Activated CD4-positive, CD25-positive, alpha-beta regulatory T cell treated with anti-CD3 and anti-CD28 coated beads, Interleukin-2, amount 50 U/mL, for 72 hours (primary cell): ENCODE results near the gene TK2.

Experiments
- DNase-seq: peaks from one replicate; pipeline ENCODE4 v3.0.0; 2021

TK2 gene

DNA sequence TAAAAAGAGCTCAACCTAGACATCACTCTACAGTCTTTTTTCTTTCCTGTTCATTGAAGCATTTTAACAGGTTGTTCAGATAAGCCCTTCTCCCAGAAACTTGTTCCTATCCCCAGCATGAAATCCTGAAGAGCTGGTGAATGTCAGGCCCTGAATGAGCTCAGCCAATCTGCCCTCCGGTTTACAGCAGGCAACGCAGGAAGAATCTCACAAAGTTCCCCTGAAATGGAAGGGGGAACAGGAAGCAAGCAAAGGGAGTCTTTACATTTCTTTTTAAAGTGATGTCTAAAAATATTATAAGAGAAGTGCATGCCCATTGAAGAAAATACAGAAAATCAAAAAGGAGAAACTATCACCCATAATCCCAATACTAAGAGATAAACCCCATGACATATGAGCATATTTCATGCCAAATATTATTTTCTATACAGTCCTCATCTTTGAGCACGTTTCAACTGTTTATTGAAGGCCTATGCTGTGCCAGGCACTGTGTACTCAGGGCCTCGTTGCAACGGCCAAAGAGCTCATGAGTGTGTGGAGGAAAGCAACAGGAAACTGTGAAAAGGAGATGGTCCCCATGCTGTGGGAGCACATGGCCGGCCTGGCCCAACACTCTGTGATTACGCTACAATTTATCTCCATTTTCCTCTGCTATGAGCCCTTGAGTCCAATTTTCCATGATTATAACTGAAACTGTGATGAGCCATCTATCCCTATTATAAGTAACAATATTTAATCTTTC is 5.7 kb downstream of the TK2 start:
- DNase-seq, result no peak

DNA sequence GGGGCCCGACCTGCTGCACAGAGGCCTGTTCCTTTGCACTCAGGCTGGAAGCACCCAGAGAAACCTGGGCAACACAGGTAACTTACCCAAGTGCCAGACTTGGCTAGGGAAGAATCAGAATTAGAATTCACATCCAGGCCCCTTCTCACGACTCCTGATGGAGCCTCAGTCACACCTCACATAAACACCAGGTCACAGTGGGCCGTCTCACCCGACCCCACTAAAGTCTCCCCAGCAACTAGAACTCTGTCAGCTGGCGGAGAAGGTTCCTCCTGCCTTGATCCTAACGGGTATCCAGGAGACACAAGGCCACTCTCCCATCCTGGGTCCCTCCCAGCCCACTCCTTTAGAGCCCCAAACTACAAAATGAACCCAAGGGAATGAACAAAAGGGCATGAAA is 6.4 kb downstream of the TK2 start:
- DNase-seq, result no peak

DNA sequence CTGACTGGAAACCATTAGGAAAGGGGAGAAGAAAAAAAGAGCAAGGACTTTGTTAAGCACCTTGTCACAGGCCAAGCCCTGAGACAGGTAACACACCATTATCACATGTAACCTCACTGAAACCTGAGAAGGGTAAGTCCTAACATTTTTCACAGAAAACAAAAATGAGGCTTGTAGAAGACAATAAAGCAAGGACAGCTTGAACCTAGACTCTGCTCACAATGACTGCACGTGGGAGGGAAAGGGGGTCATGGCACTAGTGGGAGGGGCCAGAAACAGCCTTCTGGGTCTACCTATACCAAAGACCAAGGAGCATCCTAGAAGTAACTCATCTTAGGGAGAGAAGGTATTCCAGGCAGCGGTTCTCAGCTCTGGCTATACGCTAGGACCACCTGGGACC is 7.5 kb downstream of the TK2 start:
- DNase-seq, result no peak

DNA sequence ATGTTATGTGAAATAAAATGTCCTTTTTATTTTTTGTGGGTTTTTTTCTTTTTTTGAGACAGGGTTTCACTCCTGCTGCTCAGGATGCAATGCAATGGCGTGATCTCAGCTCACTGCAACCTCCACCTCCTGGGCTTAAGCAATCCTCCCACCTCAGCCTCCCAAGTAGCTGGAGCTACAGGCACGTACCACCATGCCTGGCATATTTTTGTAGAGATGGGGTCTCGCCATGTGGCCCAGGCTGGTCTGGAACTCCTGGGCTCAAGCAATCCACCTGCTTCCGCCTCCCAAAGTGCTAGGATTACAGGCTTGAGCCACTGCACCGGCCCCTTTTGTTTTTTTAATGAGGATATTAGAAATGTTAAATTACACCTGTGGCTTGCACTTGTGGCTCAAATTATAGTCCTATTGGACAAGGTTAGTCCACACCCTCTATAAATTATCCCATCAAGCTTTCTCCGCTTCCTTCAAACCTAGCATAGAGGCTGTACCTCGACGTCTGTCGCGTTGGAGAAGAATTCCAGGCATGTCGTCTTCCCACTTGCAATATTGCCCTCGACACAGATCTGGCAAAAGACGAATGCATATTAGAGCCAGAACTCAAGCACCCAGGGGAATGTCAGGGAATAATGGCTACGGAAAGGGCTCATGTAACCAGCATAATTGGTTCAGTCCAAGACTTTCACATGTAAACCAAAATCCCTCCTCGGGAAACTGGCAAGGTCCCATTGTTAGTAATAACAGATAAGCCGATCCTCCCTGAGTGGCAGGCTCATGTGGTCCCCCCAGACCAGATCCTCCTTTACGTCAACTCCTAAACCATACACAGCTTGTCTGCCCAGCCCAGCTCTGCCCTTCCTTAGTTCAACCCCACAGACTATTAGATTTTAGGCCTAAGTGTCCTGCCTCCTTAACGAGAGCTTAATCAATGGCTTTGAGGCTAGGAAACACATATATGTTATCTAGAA is 8.2 kb downstream of the TK2 start:
- DNase-seq, result no peak

DNA sequence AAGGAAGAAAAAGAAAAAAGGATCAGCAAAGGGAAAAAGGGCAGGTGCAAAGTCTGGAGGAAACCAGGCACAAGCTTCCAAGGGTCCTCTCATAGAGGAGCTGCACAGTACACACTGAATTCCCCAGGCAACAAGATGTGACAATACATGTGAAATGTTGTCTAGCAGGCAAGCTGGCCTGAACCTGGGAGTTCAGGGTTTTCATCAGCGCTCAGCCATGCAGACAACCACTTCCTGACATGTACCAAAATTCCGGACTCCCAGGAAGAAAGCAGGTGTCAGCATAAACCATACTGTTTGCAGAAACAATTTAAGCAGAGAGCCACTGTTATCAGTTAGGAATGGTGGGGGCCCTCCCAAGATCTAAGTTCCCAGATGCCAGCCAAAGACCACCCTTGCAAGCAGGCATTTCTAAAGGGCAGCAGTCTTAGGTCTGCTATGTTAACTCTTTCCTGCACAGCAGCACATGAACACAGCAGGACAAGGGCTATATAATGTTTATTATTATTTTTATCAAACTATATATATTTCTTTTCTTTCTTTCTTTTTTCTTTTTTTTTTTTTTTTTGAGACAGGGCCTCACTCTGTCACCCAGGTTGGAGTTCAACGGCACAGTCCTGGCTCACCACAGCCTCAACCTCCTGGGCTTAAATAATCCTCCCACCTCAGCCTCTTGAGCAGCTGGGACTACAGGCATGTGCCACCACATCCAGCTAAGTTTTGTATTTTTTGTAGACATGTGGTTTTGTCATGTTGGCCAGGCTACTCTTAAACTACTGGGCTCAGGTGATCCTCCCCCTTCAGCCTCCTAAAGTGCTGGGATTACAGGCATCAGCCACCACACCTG is 10.1 kb downstream of the TK2 start:
- DNase-seq, result no peak

DNA sequence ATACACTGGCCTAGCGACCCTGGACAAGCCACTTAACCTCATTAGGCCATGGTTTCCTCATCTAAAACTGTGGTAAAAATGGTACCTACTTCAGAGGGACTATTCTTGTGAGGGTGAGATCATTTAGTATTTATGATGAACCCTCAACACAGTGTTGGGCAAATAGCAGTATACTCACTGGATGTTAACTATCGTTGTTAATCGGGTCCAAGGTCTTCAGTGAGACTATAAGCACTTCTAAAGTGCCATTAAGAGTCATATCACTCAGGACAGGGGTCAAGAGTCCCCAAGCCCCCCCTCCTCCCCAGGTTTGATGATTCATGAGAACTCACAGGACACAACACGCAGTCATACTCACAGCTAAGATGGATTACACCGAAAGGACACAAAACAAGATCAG is 11.0 kb downstream of the TK2 start:
- DNase-seq, result no peak

DNA sequence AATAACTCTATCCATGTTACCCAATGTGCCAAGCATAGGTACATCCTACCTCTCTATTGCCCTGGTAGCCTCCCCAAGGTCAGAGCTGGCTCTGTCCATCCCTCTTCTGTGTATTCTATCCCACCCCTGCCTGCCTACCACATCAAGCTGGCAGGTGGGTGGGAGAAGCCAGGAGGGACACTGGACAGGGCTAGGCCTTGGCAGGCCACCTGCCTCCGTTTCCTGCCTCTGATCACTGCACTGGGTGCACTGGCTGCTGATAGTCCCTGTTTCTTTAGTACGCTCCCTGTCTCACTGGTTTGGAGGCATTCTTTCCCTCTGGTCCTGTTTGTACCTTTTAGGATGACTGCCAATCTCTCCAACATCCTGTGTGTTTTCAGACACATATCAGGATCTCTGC is 12.7 kb downstream of the TK2 start:
- DNase-seq, result no peak

DNA sequence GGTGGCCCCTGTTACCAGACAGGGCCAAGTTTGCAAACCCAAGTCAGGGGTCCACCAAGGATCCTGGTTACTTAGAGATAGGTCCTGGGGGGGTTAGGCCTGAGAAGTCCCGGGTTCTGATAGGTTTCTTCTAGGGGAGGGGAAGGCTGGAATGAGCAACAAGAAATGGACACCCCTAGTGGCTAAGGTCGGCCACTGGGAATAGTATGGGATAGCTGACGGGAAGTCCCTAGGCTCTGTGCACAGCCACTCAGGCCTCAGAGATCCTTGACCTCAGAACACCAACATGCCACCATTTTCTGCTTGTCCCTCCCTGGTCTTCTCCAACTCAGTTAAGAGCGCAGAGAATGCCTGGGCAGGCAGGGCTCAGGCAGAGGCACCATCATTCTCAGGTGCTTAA is 13.4 kb downstream of the TK2 start:
- DNase-seq, result no peak

DNA sequence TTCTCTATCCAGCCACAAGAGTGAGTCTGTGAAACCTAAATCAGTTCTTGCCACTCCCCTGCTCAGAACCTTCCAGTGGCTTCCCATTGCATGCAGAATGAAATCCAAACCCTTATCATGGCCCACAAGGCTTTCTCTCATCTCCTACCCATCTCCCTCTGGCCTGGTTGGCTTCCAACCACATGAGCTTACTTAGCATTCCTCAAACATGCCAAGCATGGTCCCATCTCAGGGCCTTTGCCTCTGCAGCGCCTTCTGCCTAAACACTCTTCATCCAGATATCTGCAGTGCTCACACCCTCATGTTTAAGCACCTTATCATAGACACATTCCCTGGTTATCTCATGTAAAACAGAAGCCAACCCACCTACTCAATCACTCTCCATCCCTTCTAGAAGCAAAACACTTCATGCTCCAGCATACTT is 15.5 kb downstream of the TK2 start:
- no peak for DNase-seq

DNA sequence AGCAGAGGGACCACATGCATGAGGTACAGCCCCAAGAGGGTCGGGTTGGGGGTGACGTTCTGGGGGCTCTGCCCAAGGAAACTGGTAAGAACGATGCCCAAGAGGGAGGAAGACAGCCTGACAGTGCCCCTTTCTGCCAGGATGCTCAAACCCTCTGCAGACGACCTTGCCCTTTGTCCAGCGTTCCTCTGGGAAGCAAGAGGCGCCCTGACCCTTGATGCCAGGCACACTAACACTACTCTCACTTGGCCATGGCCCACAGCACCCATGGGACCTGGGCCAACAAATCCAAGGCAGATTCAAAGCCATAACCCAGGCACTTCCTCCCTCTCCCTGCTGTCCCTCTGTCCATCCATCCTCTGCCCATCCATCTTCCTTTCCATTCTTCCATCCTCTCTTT is 20.4 kb downstream of the TK2 start:
- DNase-seq, result no peak

DNA sequence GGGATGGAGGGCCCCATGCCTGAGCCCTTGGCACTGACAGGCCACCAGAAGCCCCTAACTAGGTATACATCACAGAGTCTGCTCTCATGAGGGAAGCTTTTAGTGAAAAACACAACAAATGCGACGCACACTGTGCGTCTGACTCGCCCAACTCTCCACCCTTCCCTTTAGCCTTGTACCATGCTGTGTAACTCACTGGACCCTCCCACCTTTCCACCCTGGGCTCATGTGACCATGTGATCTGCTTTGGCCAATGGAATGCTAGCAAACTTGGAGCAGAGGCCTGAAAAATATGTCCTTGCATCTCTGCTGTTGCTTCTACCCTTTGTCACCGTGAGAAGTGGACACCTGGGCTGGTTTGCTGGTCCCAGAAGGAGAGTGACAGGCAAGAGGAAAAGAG is 21.6 kb downstream of the TK2 start:
- DNase-seq, result no peak

DNA sequence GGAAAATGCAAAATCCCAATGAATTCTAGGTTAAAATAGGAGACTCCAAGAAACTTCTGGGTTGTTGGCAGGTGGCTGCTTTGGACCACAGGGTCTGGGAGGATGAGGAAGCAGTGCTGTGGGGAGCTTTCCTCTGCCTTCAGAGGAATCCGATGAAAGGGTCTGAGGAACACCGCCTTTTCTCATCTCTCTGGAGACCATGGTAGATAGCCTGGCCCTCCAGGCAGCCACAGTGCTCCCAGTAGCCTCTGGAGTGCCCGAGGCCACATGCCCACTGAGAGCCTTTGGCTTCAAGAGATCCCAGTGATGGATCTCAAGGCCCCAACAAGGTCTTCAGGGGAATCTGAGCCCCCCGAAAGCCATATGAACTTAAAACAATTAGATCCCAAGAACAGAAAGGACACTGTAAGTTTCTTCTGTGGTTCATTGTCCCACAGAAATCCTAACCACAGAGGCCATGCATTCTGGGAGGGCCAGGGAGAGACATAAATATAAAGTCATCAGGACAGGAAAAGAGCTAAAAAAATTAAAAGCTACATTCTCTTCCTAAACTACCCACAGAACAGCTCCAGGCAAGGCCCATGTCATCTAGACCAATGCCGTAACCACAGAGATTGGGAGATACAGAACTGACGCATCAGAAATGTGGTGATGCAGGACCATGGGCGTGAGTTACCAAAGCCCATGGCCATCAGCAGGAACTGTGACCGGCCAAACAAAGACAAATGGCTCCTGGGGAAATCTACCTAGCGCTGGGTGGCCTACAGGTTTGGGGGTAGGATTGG is 24.3 kb downstream of the TK2 start:
- DNase-seq, result no peak

DNA sequence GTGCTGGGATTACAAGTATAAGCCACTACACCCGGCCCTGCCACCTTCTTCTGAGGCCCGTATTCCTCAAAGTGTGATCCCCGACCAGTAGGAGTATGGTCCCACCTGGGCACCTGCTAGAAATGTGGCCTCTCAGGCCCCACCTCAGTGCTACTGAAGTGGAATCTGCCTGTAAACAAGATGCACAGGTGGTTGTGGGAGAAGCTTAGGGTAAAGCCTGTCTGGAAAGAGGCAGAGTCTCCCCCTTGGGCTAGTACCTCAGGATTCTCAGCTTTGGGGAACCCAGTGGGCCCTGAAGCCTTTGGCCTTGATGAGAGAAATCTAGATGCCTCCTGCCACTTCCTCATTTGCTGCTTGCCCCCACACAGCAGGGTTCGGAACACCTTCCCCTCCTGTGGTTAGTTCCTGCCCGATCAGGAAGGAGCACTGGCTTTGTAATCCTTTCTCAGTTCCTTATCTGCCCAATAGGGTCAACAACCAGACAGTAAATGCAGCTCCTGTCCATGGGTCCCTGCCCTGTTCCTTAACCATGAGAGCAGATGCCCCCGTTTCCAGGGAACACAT is 25.2 kb downstream of the TK2 start:
- no peak for DNase-seq

DNA sequence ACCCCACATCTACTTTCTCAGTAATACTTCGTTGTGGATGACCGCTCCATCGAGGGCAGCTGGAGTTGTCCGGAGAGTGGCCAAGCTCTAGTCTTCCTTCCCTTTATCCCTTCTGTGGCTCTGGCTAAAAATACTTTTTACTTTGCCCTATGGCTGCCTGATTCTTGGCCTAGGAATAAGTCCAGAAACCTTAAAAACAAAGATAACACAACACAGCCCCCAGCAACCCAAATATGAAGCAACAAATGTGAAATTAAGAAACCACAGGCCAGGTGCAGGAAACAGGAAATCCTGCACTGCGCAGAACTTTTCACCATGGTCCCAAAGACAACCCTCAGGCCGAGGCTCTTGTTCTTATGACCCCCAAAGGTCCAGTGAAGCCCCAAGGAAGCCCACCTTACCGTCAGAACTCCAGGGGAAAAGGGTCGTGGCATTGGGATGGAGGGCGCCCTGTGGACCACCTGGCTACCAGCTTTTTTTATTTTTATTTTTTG is 26.0 kb downstream of the TK2 start:
- DNase-seq, result no peak

DNA sequence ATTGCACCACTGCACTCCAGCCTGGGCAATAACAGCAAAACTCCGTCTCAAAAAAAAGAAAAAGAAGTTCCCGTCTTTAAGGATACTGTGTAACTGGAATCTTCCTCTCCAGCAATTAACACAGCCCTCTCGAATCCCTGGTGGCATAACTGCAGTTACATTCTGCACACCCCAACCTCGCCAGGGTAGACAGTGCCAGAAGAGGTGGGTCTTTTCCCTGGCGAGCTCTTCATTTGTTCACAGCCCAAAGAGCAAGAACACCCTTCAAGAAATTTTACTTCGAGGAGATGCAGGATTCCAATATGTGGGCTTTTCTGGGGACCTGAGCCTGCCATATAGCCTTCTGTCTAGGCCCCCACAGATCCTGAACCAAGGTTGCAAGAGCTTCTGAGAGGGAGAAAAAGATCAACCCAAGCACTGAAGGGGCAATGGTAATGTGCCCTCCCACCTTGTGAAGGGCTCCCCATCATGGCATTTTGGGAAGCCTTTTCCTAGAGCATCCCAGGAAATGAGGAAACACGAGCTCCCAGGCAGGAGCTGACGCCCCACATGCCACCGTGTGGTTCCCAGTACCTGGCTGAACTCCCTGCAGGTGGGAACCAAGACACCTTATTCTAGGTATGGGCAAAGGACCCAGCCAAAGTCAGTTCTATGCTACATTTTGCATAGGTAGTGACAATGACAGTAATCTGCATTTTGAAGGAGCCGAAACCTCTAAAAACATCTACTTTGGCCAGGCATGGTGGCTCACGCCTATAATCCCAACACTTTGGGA is 26.9 kb downstream of the TK2 start:
- DNase-seq, result no peak

DNA sequence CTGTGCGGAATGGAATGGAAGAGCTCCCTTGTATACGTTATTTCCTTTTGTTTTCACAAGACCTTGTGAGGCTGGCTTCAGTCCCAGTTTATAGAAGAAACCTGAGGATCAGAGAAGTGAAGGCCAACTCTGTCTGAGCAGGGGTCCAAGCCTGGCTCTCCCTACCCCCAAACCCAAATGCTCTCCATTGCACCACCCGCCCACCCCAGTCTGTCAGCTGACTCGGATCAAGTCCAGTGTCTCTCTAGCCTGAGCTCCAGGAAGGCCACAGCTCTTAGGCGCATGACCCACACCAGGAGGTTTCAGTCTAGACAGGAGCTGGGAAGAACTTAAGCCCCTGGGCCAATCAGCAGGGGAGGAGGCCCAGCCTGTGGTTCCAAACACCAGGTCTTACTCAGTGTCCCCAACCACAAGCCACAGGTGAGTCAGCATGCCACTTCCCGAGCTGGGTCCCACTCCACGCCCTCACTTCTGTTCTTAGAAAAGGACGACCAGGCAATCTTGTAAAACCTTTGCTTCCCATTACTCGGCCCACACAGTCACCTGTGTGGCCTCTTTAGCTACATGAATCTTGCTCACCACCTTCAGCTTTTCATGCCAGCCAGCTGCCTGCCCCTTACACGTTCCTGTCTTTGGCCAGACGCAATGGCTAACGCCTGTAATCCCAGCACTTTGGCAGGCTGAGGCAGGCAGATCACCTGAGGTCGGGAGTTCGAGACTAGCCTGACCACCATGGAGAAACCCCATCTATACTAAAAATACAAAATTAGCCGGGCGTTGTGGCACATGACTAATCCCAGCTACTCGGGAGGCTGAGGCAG is 27.8 kb downstream of the TK2 start:
- peak; percentile 83 for DNase-seq

DNA sequence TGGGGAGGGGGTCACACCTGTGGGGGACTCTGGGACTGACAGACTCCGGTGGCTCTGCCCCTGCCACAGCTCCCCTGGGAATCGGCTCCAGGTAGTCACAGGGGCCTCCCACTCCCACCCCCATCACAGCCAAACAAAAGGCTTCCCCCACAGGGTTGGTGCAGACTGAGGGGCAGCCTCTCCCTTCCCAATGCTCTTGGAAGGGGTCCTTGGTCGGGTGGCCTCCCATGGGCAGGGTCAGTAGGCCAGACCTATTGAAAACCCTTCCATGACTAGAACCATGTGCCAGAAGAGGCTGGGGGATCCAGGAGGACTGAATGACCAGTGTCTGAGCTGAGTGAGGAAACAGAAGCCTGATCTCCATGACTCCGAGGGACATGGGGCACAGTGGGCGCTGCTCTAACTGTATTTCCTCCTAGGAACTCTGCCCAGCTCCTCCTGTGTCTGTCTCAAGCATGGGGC is 28.6 kb downstream of the TK2 start:
- DNase-seq, result no peak

DNA sequence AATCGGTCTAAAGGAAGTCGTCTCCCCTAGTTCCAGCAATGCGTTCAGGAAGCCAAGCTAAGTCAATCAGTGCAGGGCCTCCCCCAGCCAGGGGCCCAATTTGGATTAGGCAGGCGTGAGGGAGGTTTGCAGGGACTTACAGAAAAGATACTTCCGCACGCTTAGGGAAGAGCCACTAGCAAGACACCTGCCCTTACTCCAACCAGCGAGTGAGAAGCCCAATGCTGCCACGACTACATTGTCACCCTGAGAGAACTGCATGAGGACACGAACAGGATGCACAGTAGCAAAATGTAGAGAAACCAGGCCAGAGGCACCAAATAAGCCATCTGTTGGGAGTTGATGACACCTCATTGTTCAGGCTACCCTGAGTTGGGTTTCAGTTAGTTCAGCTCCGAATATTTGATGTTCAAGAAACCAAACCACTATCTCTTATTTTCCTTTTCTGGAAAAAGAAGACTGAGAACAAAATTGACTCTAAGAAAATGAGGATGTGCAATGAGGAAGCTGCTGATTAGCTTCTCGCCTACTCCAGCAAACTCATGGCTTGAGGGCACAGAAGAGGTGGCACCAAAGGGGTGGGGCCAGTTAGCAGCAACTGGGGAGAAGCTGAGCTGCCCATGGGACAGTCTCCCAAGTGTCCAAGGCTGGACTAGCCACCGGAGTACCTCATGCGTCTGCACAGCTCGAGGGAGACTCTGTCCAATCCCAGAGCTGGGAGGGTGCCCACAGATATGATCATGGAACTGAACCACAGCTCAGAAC is 29.3 kb downstream of the TK2 start:
- DNase-seq, result no peak
